IMR-90 (cell line): Measurements from ENCODE around the gene ZNF280B. TPM values are rescaled to one million over a fixed set of nuclear protein-coding genes. Genes with fewer than 3 reads are reported as not detected.

ENCODE experiments used
- ATAC-seq: fragments of 200-7000 bp; cut with Tn5 transposase; 2 replicates; pipeline ENCODE4 v1.9.1; 2020; ENCODE audit warnings: low read depth, mild to moderate bottlenecking, moderate library complexity
- BruUV-seq: library from RNA; stranded (reverse); fragments of 400-500 nt; replicated peaks from 2 replicates; lab custom pipeline; 2021; lab: Mats Ljungman, UMichigan
- CTCF ChIA-PET: fragments of 300-600 bp; formaldehyde crosslinking; extraction: SDS; loops from one replicate; lab custom pipeline; 2021; ENCODE audit warnings: antibody characterized with exemption; lab: Yijun Ruan, JAX
- POLR2A ChIA-PET: fragments of 300-600 bp; sonication (Branson Sonifier 250); formaldehyde crosslinking; loops from one replicate; lab custom pipeline; 2022; ENCODE audit warnings: antibody characterized with exemption; ENCODE audit not compliant: unreplicated experiment; lab: Charles Lee
- DNase-seq: peaks from one replicate; pipeline ENCODE4 v3.0.0; 2013
- H2AFZ ChIP-seq: replicated peaks from 2 replicates; pipeline ENCODE3; 2013; ENCODE audit warnings: low read length, mild to moderate bottlenecking; ENCODE audit not compliant: poor library complexity
- H2AK5ac ChIP-seq: 2 replicates; pipeline ENCODE4 v1.6.1; 2013; ENCODE audit warnings: low read depth, low read length, inconsistent platforms
- H2AK9ac ChIP-seq: replicated peaks from 2 replicates; pipeline ENCODE3; 2013; ENCODE audit warnings: mild to moderate bottlenecking, low read depth, low read length, moderate library complexity; ENCODE audit not compliant: poor library complexity
- H2BK120ac ChIP-seq: 2 replicates; pipeline ENCODE4 v1.6.1; 2013; ENCODE audit warnings: low read depth, low read length, inconsistent platforms
- H2BK15ac ChIP-seq: 3 replicates; pipeline ENCODE4 v1.6.1; 2013; ENCODE audit warnings: low read depth, low read length, inconsistent platforms
- H2BK20ac ChIP-seq: 2 replicates; pipeline ENCODE4 v1.6.1; 2013; ENCODE audit warnings: low read depth, mild to moderate bottlenecking, inconsistent platforms, low read length, moderate library complexity
- H2BK5ac ChIP-seq: 2 replicates; pipeline ENCODE4 v1.6.1; 2013; ENCODE audit warnings: mild to moderate bottlenecking, low read depth, low read length, inconsistent platforms; ENCODE audit not compliant: poor library complexity, severe bottlenecking
- H3K14ac ChIP-seq: replicated peaks from 2 replicates; pipeline ENCODE4 v1.6.1; 2013; ENCODE audit warnings: low read depth, low read length, inconsistent platforms
- H3K18ac ChIP-seq: 2 replicates; pipeline ENCODE4 v1.6.1; 2013; ENCODE audit warnings: low read depth, low read length, control low read depth
- H3K23ac ChIP-seq: 2 replicates; pipeline ENCODE4 v1.6.1; 2013; ENCODE audit warnings: low read depth, low read length, inconsistent platforms
- H3K27ac ChIP-seq: 2 replicates; pipeline ENCODE4 v1.5.1; 2013; ENCODE audit warnings: mild to moderate bottlenecking, control low read depth, low read length; ENCODE audit not compliant: insufficient read depth
- H3K27me3 ChIP-seq: 2 replicates; pipeline ENCODE4 v1.6.1; 2013; ENCODE audit warnings: low read length; ENCODE audit not compliant: control insufficient read depth, insufficient read depth
- H3K36me3 ChIP-seq: 2 replicates; pipeline ENCODE4 v1.6.1; 2013; ENCODE audit warnings: low read length, mixed read lengths; ENCODE audit not compliant: control insufficient read depth, insufficient read depth
- H3K4ac ChIP-seq: 2 replicates; pipeline ENCODE4 v1.6.1; 2013; ENCODE audit warnings: low read depth, low read length, inconsistent platforms
- H3K4me1 ChIP-seq: 2 replicates; pipeline ENCODE4 v1.6.1; 2013; ENCODE audit warnings: low read length, mixed read lengths; ENCODE audit not compliant: control insufficient read depth, insufficient read depth
- H3K4me2 ChIP-seq: 2 replicates; pipeline ENCODE4 v1.6.1; 2013; ENCODE audit warnings: low read depth, mild to moderate bottlenecking, control low read depth, low read length, moderate library complexity
- H3K4me3 ChIP-seq: 2 replicates; pipeline ENCODE4 v1.5.1; 2013; ENCODE audit warnings: low read depth, mild to moderate bottlenecking, control low read depth, low read length, moderate library complexity; ENCODE audit not compliant: insufficient read depth
- H3K56ac ChIP-seq: 2 replicates; pipeline ENCODE4 v1.6.1; 2013; ENCODE audit warnings: low read length, inconsistent platforms; ENCODE audit not compliant: insufficient read depth; ENCODE audit errors: extremely low read depth
- H3K79me1 ChIP-seq, 2 experiments: 2 replicates each; pipeline ENCODE4 v1.6.1; 2013; ENCODE audit warnings: low read length in 2 of 2, inconsistent platforms in 1 of 2, low read depth in 1 of 2
- H3K9ac ChIP-seq: 2 replicates; pipeline ENCODE4 v1.6.1; 2013; ENCODE audit warnings: low read depth, low read length, control low read depth
- H3K9me1 ChIP-seq: 2 replicates; pipeline ENCODE4 v1.6.1; 2013; ENCODE audit warnings: low read length, inconsistent platforms; ENCODE audit not compliant: insufficient read depth
- H3K9me3 ChIP-seq: 2 replicates; pipeline ENCODE4 v1.6.1; 2013; ENCODE audit warnings: low read length; ENCODE audit not compliant: control insufficient read depth, insufficient read depth
- H4K20me1 ChIP-seq: 2 replicates; pipeline ENCODE4 v1.6.1; 2013; ENCODE audit warnings: low read length, inconsistent platforms; ENCODE audit not compliant: insufficient read depth
- H4K5ac ChIP-seq: 2 replicates; pipeline ENCODE4 v1.6.1; 2013; ENCODE audit warnings: mild to moderate bottlenecking, low read depth, low read length, control low read depth
- H4K8ac ChIP-seq, 2 experiments: 2 replicates each; pipeline ENCODE4 v1.6.1; 2013; ENCODE audit warnings: low read depth in 2 of 2, low read length in 2 of 2, control low read depth in 1 of 2, inconsistent platforms in 1 of 2
- H4K91ac ChIP-seq: 2 replicates; pipeline ENCODE4 v1.6.1; 2013; ENCODE audit warnings: low read depth, low read length, inconsistent platforms; ENCODE audit not compliant: insufficient read depth
- BHLHE40 ChIP-seq: fragments of 150-350 bp; IDR thresholded peaks from 2 replicates; pipeline ENCODE4 v1.6.1; 2016; ENCODE audit warnings: mild to moderate bottlenecking, low read depth, low read length
- CEBPB ChIP-seq: IDR thresholded peaks from 2 replicates; pipeline ENCODE4 v1.6.1; 2012; ENCODE audit warnings: low read depth, low read length, improper control_type of control experiment
- CHD1 ChIP-seq: IDR thresholded peaks from 2 replicates; pipeline ENCODE4 v1.6.1; 2012; ENCODE audit warnings: low read depth, low read length, improper control_type of control experiment
- FOS ChIP-seq: fragments of 150-350 bp; IDR thresholded peaks from 2 replicates; pipeline ENCODE4 v1.6.1; 2016; ENCODE audit warnings: low read depth, low read length
- MAFK ChIP-seq: IDR thresholded peaks from 2 replicates; pipeline ENCODE4 v1.6.1; 2012; ENCODE audit warnings: low read depth, low read length, improper control_type of control experiment
- MAZ ChIP-seq: IDR thresholded peaks from 2 replicates; pipeline ENCODE4 v1.6.1; 2012; ENCODE audit warnings: low read depth, mild to moderate bottlenecking, low read length, improper control_type of control experiment, moderate library complexity, borderline replicate concordance
- MXI1 ChIP-seq: IDR thresholded peaks from 2 replicates; pipeline ENCODE4 v1.6.1; 2012; ENCODE audit warnings: low read depth, mild to moderate bottlenecking, low read length, moderate library complexity, borderline replicate concordance
- NFE2L2 ChIP-seq: fragments of 150-350 bp; IDR thresholded peaks from 2 replicates; pipeline ENCODE4 v1.6.1; 2016; ENCODE audit warnings: low read depth, mild to moderate bottlenecking, low read length
- POLR2A ChIP-seq: IDR thresholded peaks from 2 replicates; pipeline ENCODE4 v1.6.1; 2012; ENCODE audit warnings: mild to moderate bottlenecking, low read depth, low read length
- RAD21 ChIP-seq: IDR thresholded peaks from 2 replicates; pipeline ENCODE4 v1.6.1; 2012; ENCODE audit warnings: low read length, improper control_type of control experiment
- RCOR1 ChIP-seq: IDR thresholded peaks from 2 replicates; pipeline ENCODE4 v1.6.1; 2012; ENCODE audit warnings: mild to moderate bottlenecking, low read length, improper control_type of control experiment; ENCODE audit not compliant: insufficient replicate concordance
- RFX5 ChIP-seq: IDR thresholded peaks from 2 replicates; pipeline ENCODE4 v1.8.0; 2012; ENCODE audit warnings: low read depth, mild to moderate bottlenecking, low read length, moderate library complexity
- SMC3 ChIP-seq: fragments of 150-350 bp; IDR thresholded peaks from 2 replicates; pipeline ENCODE4 v1.6.1; 2016; ENCODE audit warnings: low read depth, mild to moderate bottlenecking, antibody characterized with exemption, low read length, moderate library complexity
- WGBS, 2 experiments: methylation state at CpG; one replicate each; pipeline versions ENCODE4 v1.1.5 to v1.1.7; 2013; ENCODE audit warnings: missing lambda C conversion rate in 2 of 2; ENCODE audit not compliant: insufficient read length in 1 of 2; ENCODE audit errors: extremely low coverage in 2 of 2; 5-methylcytosine and 5-hydroxymethylcytosine counted together
- dilution Hi-C: fragments of 300-500 bp; cut with HindIII; formaldehyde crosslinking; loops from one replicate; pipeline ENCODE4 v1.14.3; 2018; ENCODE audit warnings: low sequenced_read_pairs; ENCODE audit not compliant: unreplicated experiment
- in situ Hi-C: fragments of 300-500 bp; cut with MboI; formaldehyde crosslinking; loops from 3 replicates; pipeline ENCODE4 v1.14.3; 2019; ENCODE audit warnings: low sequenced_read_pairs, inconsistent platforms, mixed read lengths
- intact Hi-C: fragments of 100-400 bp; cut with micrococcal nuclease; formaldehyde crosslinking; loops from 2 replicates; pipeline ENCODE4 v1.10.0; 2022
- polyA plus RNA-seq, 3 experiments: library from polyadenylated mRNA; depleted of rRNA; stranded (reverse); fragments of >200 nt; gene quantifications; 2 replicates each; pipeline ENCODE4 v1.2.3, GENCODE V29; 2012; ENCODE audit warnings: low replicate concordance in 1 of 3
- total RNA-seq: library from RNA; depleted of rRNA; stranded (reverse); fragments of >200 nt; gene quantifications from 2 replicates; pipeline ENCODE4 v1.2.3, GENCODE V29; 2012
- TF ChIP-seq, protein P1 (sequence below): conservative IDR thresholded peaks from 2 replicates; pipeline ENCODE4 v1.5.1; 2012; ENCODE audit warnings: mild to moderate bottlenecking, low read depth, low read length, improper control_type of control experiment
- TF ChIP-seq, protein P2 (sequence below): fragments of 150-350 bp; IDR thresholded peaks from 2 replicates; pipeline ENCODE4 v1.6.1; 2016; ENCODE audit warnings: low read depth, mild to moderate bottlenecking, low read length, moderate library complexity, borderline replicate concordance
- TF ChIP-seq, protein P3 (sequence below): fragments of 150-350 bp; IDR thresholded peaks from 2 replicates; pipeline ENCODE4 v1.6.1; 2017; ENCODE audit warnings: mild to moderate bottlenecking, antibody characterized with exemption, low read length, low read depth

ZNF280B gene
- total and polyA plus RNA-seq, 2 of the 4 experiments (the other 2 are of a cell fraction): 0.65 to 1.4 TPM

DNA sequence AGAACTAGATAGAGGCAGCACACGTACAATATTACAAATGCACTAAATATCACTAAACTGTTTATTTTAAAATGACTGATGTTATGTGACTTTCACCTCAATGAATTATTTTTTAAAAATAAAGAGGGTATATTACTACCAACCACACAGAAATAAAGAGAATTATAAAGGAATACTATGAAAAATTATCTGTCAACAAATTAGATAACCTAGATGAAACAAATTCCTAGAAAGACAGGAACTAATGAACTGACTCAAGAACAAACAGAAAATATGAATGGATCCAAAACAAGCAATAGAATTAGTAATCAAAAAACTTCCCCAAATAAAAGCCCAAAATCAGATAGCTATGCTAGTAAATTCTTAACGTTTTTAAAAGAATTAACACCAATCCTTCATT, 10.3 kb downstream of the ZNF280B start:
- no peak overlapping the region for H2BK5ac ChIP-seq
- H3K4me1 ChIP-seq: no peaks in the 10 kb centered on the region
- no TSS peak for BruUV-seq
- H3K27me3 ChIP-seq: no peaks in the 10 kb centered on the region
- H2AFZ ChIP-seq: no peak overlapping the region
- H3K27ac ChIP-seq: no peak overlapping the region
- DNase-seq (no peak), ATAC-seq (no peak)
- H4K5ac ChIP-seq: no peak overlapping the region
- H4K20me1 ChIP-seq: no peaks in the 10 kb centered on the region
- TF ChIP-seq BHLHE40 (no peak), RAD21 (no peak), MXI1 (no peak), MAFK (no peak), RCOR1 (no peak), CHD1 (no peak), SMC3 (no peak), POLR2A (no peak), RFX5 (no peak), FOS (no peak), MAZ (no peak), NFE2L2 (no peak), CEBPB (no peak)
- TF ChIP-seq, protein P1, sequence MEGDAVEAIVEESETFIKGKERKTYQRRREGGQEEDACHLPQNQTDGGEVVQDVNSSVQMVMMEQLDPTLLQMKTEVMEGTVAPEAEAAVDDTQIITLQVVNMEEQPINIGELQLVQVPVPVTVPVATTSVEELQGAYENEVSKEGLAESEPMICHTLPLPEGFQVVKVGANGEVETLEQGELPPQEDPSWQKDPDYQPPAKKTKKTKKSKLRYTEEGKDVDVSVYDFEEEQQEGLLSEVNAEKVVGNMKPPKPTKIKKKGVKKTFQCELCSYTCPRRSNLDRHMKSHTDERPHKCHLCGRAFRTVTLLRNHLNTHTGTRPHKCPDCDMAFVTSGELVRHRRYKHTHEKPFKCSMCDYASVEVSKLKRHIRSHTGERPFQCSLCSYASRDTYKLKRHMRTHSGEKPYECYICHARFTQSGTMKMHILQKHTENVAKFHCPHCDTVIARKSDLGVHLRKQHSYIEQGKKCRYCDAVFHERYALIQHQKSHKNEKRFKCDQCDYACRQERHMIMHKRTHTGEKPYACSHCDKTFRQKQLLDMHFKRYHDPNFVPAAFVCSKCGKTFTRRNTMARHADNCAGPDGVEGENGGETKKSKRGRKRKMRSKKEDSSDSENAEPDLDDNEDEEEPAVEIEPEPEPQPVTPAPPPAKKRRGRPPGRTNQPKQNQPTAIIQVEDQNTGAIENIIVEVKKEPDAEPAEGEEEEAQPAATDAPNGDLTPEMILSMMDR: no peak
- TF ChIP-seq, protein P2, sequence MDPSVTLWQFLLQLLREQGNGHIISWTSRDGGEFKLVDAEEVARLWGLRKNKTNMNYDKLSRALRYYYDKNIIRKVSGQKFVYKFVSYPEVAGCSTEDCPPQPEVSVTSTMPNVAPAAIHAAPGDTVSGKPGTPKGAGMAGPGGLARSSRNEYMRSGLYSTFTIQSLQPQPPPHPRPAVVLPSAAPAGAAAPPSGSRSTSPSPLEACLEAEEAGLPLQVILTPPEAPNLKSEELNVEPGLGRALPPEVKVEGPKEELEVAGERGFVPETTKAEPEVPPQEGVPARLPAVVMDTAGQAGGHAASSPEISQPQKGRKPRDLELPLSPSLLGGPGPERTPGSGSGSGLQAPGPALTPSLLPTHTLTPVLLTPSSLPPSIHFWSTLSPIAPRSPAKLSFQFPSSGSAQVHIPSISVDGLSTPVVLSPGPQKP: no peak
- TF ChIP-seq, protein P3, sequence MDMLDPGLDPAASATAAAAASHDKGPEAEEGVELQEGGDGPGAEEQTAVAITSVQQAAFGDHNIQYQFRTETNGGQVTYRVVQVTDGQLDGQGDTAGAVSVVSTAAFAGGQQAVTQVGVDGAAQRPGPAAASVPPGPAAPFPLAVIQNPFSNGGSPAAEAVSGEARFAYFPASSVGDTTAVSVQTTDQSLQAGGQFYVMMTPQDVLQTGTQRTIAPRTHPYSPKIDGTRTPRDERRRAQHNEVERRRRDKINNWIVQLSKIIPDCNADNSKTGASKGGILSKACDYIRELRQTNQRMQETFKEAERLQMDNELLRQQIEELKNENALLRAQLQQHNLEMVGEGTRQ: no peak
- no peaks in the 10 kb centered on the region for H3K36me3 ChIP-seq
- no peak overlapping the region for H3K56ac ChIP-seq
- no peaks in the 10 kb centered on the region for H3K9me3 ChIP-seq
- in situ Hi-C loops: no loop called here
- intact Hi-C loops: no loop called here
- no peak overlapping the region for H2AK9ac ChIP-seq
- no peak overlapping the region for H3K14ac ChIP-seq
- H3K79me1 ChIP-seq: no peaks in the 10 kb centered on the region
- no peak overlapping the region for H4K8ac ChIP-seq
- dilution Hi-C loops: no loop called here
- H3K4ac ChIP-seq: no peak overlapping the region
- H3K4me2 ChIP-seq: no peak overlapping the region
- H3K9me1 ChIP-seq: no peaks in the 10 kb centered on the region
- no peak overlapping the region for H3K18ac ChIP-seq
- H2BK120ac ChIP-seq: no peak overlapping the region
- H3K4me3 ChIP-seq: no peak overlapping the region
- POLR2A ChIA-PET: no interaction called here
- CTCF ChIA-PET: interaction anchor here (1.5 kb wide), 1 partner anchor 11 kb away, joined by 4 read pairs; the partner anchor contains the start of gene ZNF280B
- no peak overlapping the region for H4K91ac ChIP-seq
- H2AK5ac ChIP-seq: no peak overlapping the region
- no peak overlapping the region for H3K23ac ChIP-seq
- WGBS, 2 experiments: no CpG with 5 or more reads among the region's 2 CpGs
- H3K9ac ChIP-seq: no peak overlapping the region
- H2BK20ac ChIP-seq: no peak overlapping the region
- no peak overlapping the region for H2BK15ac ChIP-seq
